GM21576 (cell line): Measurements from ENCODE around the gene TMEM123.
A peak's percentile ranks its signal among the peaks of the same experiment; 100 is the strongest.
"Not testable (repeated sequence)": the region's sequence is repeated elsewhere in the genome, so short reads cannot be mapped to it uniquely, and the experiment has no call there.

Experiments used
- ATAC-seq: cut with Tn5 transposase; IDR thresholded peaks from one replicate; pipeline ENCODE4 v1.9.1; 2021; ENCODE audit warnings: mild to moderate bottlenecking, moderate library complexity; ENCODE audit not compliant: unreplicated experiment

TMEM123 gene

DNA sequence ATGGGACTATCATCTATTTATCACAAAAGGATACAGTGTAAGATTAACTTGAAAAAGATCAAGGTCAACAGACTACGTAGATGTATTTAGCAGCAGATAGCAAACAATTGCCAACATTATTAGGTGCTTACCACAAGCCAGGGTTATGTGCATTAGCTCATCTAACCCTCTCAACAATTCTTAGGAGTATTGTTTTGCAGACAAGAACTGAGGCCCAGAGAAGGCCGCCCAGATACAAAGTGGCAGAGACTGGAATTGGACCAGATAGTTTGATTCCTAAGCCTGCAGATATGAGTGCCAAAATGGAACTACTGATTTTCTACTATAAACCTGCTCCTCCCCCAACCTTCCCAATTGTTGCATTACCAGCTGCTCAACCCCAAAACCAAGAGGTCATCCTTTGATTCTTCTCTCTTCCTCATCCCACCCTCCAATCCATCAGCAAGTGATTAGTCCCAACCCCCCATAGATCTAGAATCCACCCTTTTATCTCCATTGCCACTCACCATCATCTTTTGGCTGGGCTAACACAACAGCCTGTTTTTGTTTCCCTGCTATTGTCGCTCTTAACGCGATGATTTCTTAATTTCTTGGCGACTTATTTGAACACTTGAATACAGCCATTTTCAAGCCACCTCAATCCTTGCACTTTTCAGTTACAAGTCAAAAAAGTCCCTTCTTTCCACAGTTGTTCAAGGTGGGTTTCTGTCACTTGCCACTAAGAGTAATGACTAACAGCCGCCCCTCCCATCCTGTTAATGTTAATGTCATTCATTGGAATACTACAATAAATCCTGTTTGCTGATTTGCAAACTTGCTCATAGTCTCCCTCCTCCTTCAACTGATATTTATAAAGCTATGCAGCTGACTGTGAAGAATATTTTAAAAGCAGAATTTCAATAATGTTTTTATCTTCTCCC, 2.7 kb downstream of the TMEM123 start:
- no peak for ATAC-seq

DNA sequence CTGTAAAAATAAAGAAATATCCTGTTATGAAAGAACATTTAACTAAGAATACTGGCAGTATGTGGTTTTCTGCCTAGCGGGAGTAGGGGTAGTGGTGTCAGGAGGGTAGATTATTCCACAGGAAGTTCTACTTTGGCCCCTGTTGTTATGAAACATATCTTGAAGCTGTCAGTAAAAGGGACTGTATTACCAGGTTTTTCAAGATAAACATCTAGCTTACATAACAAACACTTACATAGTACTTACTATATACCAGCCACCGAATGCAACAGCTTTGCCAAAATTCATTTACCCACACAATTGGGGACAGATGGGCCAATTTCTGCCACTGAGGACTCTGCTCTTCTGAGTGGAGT, 3.7 kb downstream of the TMEM123 start:
- ATAC-seq = no peak

DNA sequence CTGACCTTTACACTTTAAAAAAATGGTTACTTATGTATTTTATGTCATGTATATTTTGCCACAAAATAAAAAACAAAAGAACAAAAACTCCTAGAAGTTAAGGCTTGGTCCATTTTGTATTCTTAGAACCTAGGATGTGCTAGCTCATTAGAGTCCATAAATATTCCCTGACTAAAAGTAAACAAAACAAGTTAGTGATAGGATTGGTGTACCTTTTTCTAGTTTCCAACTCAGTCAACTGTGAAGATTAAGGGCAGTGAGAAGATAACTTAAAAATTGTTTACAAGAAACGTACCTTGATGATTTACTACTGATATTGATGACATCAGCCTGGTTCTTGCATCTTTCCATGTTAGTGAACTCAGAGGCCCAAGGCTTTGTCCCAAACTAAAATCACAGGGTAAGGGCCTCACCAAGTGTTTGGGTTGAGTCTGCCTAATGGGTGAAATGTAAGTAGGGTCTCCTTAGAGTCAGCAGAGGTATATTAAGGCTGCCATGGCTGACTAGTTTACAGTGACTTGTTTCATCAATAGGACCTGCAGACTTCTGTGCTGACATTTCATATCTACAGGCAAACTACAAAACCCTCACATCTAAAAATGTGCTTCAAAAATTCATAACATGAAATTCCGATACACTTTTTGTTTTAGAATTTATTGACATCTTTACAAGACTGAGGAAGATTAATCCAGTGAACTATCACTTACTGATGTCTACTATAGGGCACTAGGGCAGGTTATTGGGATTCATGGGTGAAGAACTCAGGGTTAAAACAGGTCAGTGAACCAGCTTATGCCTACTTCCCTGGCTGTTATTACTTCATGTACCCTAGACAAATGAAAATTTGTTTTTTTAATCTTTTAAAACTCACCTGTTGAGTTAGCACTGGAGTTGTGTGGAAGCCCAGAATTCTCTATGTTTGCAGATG, 4.4 kb downstream of the TMEM123 start:
- ATAC-seq = no peak

DNA sequence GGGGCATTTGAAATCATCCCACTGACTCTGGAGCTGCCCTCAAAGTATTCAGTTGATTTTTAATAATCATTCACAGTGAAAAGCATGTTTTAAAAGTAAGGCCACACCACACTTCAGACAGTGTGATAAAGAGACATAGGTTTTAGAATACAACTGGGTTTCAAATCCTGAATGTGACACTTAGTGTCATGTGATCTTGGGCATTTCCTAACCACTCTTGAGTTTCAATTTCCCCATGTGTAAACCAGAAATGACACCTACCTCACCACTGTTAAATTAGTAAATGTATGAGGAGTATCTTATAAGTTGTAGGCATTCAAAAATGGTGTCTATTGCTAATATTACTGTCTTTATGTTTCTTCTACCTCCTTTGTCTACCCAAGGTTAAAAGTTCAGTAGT, 5.4 kb downstream of the TMEM123 start:
- ATAC-seq = peak; percentile 38

DNA sequence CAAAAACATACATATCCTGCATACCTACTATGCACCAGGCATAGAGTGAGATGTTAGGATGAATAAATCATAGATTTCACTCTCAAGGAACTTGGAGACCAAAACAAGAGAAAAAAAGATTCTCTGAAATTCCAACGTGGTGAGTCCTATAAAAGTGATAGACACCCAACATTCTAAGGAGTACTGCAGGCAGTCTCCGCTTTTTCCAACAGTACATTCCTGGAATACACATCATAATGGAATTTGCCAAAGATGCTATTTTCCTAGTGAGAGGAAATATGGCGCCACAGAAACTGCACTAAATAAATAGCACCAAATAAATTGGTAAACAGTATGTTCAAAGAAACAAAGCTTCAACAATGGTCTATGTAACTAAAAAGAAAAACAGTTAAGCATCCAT, 6.0 kb downstream of the TMEM123 start:
- no peak for ATAC-seq

DNA sequence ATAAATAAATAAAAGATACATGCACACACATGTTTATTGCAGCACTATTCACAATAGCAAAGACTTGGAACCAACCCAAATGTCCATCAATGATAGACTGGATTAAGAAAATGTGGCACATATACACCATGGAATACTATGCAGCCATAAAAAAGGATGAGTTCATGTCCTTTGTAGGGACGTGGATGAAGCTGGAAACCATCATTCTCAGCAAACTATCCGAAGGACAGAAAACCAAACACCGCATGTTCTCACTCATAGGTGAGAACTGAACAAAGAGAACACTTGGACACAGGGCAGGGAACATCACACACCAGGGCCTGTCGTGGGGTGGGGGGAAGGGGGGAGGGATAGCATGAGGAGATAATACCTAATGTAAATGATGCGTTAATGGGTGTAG, 7.9 kb downstream of the TMEM123 start:
- ATAC-seq = not testable (repeated sequence)

DNA sequence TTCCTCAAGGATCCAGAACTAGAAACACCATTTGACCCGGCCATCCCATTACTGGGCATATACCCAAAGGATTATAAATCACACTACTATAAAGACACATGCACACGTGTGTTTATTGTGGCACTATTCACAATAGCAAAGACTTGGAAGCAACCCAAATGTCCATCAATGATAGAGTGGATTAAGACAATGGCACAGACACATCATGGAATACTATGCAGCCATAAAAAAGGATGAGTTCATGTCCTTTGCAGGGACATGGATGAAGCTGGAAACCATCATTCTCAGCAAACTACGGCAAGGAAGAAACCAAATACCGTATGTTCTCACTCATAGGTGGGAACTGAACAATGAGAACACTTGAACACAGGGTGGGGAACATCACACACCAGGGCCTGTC, 8.4 kb downstream of the TMEM123 start:
- ATAC-seq = not testable (repeated sequence)

DNA sequence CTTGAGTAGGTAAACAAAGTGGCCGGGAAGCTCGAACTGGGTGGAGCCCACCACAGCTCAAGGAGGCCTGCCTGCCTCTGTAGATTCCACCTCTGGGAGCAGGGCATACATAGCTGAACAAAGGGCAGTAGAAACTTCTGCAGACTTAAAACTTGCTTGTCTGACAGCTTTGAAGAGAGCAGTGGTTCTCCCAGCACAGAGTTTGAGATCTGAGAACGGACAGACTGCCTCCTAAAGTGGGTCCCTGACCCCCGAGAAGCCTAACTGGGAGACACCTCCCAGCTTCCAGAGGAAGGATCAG, 13.6 kb downstream of the TMEM123 start:
- ATAC-seq = not testable (repeated sequence)

DNA sequence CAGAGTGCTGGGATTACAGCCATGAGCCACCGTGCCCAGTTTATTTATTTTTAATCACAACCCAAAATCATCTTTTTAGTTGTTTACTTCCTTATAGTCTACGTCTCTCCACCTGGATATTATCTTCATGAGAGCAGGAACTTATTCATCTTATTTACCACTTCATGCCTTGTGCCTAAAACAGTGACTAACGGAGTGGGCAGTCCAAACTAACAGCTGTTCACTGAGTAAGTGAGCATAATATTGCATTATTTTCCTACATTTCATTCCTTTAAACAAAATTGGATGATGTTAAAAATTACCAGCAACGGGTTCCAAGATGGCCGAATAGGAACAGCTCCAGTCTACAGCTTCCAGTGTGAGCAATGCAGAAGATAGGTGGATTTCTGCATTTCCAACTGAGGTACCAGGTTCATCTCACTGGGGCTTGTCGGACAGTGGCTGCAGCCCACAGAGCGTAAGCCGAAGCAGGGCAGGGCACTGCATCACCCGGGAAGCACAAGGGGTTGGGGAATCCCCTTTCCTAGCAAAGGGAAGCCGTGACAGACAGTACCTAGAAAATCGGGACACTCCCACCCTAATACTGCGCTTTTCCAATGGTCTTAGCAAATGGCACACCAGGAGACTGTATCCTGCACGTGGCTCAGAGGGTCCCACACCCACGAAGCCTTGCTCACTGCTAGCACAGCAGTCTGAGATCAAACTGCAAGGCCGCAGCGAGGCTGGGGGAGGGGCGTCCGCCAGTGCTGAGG, 14.1 kb downstream of the TMEM123 start:
- no peak for ATAC-seq

DNA sequence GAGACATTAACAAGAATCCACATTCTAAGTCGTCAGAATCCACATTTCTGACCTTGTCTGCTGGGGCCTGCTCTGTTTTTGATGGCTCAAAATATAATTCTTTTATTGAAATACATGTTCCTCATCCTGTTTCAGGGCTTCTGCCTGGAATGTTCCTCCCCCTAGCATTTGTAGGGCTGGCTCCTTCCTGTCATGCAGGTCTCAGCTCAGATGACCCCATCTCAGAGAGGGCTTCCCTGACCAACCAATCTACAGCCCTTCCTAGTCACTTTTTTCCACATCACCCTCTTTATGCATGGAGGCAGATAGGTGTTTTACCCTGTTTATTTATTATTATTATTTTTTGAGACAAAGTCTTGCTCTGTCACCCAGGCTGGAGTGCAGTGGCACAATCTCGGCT, 14.8 kb downstream of the TMEM123 start:
- no peak for ATAC-seq

DNA sequence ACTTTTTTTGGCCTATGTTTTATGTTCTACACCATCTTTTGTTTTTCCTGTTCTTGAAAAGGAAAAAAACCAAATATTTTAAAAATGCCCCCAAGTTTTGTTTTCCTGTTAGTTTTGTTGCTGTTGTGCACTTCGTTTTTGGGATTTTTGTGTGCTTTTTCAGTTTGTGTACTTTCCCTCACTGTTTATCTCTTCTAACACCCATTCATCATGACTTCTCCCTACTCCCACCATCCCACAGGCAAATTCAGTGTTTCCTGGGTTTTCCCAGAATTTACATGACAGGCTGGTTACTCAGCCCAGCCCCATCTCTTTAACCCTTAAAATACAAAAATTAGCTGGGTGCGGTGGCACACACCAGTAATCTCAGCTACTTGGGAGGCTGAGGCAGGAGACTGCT, 15.6 kb downstream of the TMEM123 start:
- no peak for ATAC-seq

DNA sequence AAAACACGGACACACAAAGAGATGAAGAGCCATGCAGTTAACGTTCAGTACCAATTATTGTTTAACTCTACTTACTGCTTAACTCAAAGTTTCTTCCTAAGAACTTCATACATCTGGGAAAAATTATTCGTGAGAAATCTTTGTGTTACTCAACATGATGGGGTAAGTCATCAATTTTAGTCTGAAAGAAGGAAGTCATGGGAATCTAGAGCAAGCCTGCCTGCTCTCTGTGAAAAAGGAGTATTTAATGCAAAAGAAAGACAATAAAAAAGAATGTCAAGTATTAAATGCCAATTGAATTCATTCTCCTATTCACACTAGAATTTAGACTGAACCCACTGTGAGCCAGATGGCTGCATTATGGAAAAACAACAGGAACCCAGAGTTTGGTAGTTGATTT, 16.0 kb downstream of the TMEM123 start:
- no peak for ATAC-seq

DNA sequence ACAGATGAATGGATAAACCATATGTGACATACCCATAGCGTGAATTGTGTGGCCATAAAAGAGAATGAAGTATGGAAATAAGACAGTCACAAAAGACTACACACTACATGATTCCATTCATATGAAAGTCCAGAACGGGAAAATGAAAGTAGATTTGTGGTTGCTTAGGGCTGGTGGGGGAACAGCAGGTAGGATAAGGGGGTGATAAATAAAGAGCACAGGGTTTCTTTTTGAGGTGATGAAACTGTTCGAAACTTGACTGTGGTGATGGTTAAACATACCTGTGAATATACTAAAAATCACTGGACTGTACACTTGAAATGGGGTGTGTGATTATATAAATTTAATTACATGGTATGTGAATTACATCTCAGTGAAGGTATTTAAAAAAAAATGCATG, 16.9 kb downstream of the TMEM123 start:
- ATAC-seq = no peak

DNA sequence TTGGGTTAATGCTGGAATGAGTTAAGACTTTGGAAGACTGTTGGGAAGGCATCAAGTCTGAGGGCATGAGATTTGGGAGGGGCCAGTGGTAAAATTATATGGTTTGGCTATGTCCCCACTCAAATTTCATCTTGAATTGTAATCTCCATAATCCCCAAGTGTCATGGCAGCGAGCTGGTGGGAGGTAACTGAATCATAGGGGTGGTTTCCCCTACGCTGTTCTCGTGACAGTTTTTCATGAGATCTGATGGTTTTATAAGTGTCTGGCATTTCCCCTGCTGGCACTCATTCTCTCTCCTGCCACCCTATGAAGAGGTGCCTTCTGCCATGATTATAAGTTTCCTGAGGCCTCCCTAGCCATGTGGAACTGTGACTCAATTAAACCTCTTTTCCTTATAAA, 19.0 kb downstream of the TMEM123 start:
- not testable (repeated sequence) for ATAC-seq

DNA sequence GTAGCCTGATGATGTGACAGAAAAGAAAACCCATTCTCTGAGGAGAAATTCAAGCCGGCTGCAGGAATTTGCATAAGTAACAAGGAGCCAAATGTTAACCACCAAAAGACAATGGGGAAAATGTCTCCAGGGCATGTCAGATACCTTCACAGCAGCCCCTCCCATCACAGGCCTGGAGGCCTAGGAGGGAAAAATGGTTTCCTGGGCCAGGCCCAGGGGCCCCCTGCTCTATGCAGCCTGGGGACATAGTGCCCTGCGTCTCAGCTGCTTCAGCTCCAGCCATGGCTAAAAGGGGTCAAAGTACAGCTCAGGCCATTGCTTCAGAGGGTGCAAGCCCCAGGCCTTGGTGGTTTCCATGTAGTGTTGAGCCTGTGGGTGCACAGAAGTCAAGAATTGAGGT, 20.0 kb downstream of the TMEM123 start:
- ATAC-seq = not testable (repeated sequence)

DNA sequence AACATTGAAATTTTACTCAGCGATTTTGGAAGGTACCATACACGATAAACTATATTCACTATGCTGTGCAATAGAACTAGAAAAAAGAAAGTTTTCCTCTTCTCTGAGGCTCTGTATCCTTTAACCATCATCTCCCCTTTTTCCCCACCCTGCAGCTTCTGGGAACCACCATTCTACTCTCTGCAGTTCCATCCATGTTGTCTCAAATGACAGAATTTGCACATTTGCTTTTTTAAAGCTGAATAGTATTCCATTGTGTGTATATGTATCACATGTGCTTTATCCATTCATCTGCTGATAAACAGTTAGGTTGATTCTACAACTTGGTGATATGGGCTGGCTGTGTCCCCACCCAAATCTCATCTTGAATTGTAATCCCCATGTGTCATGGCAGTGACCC, 21.2 kb downstream of the TMEM123 start:
- no peak for ATAC-seq

DNA sequence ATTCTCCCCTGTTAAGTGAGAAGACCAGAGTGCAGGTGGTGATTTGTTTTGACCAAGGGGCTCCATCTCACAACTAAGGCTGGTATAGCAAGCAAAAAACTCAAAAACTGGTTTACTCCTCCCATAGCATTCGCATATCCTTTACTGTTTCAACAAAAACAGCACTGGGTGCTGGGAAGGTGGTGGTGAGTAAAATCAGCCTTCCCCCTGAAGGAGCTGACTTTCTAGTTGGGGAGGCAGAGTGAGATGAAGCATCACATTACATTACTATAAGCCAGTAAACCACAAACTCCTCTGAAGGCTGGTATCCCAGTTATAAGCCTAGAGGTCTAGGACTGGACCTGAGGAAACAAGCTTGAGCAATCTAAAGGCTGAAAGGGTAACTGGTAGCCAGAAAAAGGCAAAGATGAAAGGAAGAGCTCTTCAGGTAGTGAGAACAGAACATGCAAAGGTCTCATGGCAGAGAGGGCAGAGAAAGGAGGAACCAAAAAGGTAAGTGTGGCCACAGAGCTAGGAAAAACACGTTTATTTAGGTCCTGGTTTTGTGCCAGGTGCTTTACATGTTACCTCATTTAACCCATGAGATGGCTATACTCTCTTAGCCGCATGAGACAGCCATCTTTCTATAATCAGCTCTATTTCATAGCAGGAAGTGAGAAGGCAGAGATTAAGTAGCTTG, 22.3 kb downstream of the TMEM123 start:
- ATAC-seq = peak; percentile 90

DNA sequence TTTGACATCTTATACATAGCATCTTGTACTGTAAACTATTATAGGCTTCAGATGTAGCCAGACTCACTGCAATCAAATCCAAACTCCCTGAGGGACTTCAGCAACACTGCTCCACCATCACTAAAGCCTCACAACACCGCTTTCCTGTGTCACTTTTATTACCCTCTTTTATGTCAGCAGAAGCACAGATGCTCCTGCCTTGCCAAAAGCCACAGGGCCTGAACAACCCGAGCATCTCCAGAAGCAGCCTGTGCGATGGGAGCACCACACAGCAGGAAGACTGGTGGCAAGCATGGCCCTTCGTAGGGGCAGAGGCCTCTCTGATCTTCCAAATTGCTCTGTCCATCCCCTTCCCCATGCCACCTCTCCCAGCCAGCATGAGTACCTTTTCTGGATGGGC, 22.9 kb downstream of the TMEM123 start:
- no peak for ATAC-seq

DNA sequence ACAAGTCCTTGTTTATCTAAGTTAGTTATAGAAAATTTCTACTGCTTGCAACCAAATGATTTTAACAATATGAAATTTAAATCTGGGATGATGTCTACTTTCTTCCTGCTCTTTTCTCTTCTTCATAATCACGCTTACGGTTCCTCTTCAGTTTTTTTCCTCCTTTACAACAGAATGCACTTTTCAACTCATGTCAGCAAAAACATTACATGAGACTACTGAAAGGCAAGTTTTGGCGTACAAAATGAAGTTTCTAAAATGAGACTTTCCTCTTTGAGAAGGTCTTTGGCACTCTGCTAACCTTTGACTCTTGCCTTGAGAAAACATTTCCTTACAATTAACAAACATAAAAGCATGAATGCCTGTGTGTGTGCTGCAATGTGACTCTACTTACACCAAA, 23.3 kb downstream of the TMEM123 start:
- no peak for ATAC-seq

DNA sequence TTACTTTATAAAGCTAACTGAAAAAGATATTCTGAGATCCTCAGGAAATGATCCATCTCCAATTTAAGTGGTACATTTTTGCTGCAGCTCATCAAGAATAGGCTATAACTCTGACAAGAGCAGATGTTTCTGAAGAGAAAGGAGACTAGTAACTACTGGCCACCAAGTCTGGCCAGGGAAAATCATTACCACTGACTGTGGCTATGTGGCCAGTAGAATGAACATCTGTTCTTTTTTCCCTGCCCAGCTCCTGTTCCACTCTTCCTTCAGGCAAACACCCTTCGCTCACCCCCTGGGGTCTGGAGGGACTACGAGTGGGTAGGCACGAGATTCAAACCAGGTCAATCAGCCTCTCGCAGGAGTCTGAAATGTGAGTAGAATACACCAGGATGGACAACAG, 23.9 kb downstream of the TMEM123 start:
- ATAC-seq = no peak

DNA sequence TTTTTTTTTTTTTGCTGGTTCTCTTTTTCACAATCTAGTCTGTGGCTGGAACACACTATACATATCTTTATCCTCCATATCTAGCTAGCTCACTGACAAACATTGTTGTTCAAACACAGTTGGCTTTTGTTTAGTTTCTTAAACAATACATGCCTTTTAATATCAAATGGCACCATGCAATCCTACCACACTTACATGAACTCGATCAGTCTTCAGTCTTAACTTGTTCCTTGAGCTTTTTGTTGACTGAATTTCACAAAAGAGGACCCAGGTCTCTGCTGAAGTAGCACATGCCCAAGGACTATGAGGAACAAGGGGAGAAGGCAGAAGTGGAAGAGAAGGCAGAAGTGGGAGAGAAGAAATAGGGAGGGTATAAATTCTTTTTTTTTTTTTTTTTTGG, 25.5 kb downstream of the TMEM123 start:
- no peak for ATAC-seq
